KBM-7 (cell line): ENCODE data around the gene ADIPOR2.
A peak's percentile ranks its signal among the peaks of the same experiment; 100 is the strongest.

Experiments used
- DNase-seq: peaks from one replicate; pipeline ENCODE4 v3.0.0-alpha.2; 2015
- in situ Hi-C: fragments of 300-500 bp; cut with MboI; formaldehyde crosslinking; loops from 2 replicates; pipeline ENCODE4 v1.14.3; 2020; ENCODE audit warnings: low sequenced_read_pairs, low pct_unique_long_range_greater_than_20kb, mixed read lengths

The ADIPOR2 gene

DNA sequence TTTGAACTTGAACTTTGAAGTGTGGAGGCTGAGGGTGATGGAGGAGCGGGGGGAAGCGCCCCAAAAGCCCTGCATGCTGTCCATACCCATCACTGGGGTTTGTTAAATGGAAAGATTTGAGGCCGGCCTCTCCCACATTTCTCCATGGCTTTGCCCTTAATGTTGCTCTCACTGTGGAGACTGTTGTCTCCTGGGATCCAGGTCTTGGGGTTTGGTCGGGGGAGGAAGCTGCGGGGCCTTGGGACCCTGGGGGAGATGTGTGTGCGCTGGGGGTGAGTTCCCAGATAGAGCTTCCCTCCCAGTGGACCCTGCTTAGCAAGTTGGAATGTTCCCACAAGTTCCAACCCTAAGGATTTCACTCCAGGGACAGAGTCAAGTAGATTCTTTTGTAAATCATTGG is 101.5 kb downstream of the ADIPOR2 start:
- no peak for DNase-seq
- in situ Hi-C loops: no loop called here

DNA sequence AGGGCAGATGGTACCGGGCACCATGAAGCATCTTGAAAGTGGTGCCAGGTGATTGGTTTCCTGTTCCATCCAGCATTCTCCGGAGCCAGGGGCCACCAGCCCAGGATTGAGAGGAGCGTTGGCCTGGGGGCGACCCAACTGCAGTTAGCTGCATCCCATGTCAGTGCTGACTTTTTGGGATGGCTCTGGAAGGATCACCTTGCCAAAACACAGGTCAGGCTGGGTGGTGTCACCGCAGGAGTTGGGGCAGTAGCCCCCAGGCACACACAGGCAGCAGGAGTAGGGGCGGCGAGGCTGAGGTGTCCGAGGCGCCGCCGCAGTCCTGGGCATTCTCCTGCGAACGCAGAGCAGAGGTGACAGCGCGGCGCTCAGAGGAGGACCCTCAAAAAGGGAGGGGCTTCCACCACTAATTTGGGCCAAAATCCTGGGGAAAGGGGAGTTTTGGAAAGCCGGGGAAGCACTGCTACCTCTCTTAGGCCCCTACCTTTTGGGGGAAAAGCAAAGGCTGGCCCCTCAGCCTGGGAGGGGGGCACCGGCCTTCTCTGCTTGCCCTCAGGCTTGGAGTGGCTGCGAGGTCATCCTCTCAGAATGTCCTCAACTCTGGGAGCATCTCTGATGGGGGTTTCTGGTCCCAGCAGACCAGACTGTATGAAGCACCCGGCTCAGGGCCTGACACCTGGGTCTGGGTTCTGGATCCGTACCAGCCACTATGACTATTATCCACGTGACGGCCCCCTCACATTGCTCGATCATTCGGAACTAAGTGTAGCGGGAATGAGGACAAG is 102.7 kb downstream of the ADIPOR2 start:
- in situ Hi-C loops: no loop called here
- DNase-seq: no peak

DNA sequence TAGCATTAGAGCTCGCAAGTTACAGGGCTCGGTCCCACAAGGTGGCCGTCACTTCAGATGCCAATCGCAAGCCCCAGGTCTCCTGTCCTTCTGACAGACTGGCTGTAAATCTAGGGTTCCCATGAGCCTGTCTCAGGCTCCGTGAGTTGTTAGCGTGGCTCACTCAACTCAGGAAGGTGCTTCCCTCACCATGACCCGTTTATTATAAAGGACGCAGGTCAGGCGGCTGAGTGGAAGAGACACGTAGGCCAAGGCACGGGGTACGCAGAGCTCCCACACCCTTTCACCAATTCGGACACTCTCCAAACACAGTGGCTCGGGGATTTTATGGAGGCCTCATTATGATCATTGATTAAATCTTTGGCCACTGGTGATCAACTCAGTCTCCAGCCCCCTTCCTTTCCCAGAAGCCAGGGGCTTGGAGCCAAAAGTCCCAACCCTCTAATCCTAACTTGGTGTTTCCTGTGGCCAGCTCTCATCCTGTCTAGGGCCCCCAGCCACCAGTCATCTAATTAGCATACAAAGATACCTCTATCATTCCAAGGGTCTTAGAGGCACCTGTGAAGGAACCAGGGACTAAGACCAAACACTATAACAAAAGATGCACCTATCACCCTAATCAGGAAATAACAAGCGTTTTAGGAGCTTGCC is 103.7 kb downstream of the ADIPOR2 start:
- in situ Hi-C loops: no loop called here
- DNase-seq: no peak

DNA sequence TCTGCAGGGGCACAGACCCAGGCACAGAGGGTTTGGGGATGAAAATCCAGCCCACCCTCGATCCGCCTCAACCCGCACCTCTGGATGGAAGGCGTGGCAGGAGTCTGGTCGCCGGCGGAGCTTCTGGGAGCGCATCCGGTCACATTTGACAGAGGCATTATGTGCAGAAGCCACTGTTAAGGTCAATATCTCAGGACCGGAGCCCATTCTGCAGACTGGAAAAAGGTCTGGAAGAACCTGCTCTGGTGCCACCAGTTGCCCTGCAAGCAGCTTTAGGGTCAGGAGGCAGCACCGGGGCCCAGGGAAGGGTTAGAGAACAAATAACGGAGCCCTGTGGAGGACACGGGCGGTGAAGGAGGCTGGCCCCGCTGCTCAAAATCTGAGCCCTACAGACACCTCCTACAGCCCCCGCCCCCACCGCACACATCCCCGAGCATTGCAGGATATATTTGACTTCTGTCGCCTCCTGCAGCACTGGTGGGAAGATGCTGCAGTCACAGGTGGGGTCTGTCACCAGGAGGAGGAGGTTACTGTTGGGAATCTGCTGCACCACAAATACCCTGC is 104.4 kb downstream of the ADIPOR2 start:
- no peak for DNase-seq
- in situ Hi-C loops: no loop called here

DNA sequence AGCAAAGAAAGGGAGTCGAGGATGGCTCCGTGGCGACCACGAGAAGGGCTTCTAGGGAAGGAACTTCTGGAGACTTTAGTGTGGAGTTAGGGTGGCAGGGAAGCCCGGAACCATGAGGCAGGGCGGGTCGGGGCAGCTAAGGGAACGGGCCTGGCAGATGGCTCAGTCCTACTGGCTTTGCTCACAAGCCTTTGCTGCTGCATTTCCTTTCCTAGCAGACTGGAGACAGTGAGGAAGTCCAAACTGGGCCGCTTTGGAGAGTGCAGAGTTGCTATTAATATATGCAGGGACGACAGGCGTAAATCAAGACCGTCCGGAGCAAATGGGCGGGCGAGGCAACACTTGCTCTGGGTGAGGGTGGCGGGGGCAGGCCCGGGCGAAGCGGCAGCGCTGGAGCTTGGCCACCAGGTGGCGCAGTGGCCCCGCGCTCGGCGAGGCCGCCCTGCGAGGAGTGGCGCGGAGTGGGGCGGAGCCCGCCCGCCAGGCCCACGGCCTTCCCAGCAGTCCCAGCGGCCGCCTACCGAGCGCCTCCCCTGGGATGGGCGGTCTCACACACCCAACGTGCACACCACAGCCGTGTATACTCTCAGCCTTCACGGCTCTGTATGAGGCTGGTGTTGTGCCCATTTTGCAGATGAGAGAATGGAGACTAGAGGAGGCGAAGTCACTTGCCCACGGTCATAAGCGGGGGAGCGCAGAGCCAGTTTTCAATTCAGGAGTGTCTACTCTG is 105.1 kb downstream of the ADIPOR2 start:
- peak; percentile 97 for DNase-seq
- in situ Hi-C loops: no loop called here

DNA sequence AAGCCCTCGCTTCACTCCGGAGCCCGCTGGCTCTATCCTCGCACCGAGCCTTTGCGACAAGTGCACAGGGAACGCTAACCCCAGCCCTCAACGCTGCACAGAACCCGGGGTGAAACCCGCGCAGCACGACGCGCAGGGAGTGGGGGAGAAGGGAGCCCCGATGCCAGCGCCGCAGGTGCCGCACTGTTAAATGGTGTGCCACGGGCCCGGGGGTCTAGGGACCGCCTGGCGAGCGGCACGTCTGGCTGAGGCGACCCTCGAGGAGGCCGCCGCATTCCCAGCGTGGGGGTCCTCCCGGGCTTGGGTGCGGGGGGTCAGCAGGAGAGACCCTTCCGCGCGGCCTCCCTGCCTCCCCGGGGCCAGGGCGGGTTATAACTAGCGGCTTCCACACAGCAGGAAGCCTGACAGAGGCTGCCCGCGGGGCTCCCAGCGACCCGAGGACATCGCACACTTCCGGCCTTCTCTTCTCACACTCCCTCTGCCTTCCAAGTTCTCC is 105.7 kb downstream of the ADIPOR2 start:
- in situ Hi-C loops: no loop called here
- peak; percentile 81 for DNase-seq

DNA sequence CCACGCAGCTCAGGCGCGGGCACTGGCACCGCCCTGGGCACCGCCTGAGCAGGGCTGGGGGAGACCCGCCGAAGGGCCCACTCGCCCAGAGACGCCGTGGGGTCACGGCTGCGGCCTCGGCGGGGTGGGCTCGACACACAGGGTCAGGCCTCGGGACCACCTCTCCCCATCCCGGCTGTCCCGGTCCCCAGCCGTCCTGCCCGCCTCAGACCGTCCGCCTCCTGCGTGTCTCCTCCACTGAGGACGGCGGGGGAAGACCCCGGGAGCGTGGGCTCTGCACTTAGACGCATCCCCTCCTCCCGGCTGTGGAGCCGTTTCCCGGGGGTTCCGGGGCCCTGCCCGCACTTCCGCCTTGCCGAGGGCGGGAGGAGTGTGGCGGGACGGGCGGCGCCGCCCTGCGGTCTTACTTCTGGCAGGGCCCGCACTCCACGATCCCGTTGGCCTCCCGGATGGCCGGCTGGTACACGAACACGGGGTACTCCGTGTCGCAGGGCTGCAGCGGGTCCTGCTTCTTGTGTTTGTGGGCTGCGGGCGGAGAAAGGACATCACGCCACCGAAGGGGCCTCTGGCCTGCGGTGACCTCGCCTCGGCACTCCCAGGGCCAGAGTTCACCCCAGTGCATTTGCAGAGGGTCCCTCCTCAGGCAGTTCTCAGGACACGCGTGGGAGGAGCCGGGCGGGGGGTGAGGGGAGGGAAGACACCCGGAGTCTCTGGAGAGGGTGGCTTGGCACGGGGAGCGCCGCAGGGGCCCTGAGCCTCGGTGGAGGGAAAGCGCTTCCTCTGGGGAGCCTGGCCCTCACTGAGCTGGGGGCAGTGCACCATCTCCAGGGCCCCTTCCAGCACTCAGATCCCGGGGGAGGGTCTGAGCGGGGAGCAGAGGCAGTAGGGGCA is 106.4 kb downstream of the ADIPOR2 start:
- in situ Hi-C loops: no loop called here
- peak; percentile 68 for DNase-seq

DNA sequence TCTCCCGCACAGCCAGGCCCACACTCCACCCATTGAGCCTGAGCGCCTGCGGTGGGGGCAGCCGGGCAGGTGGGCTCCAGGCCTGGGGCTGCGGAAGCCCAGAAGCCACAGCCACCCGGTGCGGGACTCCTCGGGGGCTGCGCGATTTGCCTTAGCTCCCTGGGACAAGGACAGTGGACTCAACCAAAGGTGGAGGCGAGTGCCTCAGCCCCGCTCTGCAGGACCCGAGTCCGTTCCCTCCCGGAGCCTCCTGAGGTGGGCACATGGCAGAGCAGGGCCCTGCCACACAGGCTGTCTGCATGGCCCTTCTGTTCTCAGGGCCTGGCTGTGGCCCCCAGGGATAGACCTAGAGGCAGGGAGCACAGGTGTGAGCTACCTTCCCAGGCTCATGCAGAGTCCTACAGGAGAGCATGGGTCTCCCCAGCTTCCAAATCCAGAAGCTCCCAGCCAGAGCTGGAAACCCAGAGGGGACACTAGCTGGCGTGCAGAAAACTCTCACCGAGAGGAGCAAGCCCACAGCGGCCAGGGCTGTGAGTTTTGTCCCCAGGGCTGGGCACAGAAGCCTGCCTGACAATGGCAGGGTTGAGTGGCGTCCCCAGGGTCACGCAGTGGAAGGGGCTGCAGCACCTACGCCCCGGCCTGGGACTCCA is 107.2 kb downstream of the ADIPOR2 start:
- in situ Hi-C loops: no loop called here

DNA sequence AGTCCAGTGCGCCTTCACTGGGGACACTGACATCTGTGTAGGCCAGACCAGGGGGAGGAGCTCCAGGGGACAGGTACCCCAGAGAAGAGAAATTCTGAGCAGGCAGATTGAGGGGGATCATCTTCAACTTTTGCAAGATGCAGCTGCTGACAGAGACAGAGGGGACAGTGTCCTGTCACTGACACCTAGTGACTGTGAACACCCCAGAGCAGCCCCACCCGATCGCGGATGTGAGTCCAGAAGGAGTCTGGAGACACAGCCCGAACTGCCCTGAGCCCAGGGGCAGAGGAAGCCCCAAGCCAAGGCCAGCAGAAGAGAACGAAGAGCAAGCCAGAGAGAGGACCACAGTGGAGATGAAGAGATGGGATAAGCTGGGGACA is 107.8 kb downstream of the ADIPOR2 start:
- no peak for DNase-seq
- in situ Hi-C loops: no loop called here

More for the DNA sequence above, 107.2 kb downstream of the ADIPOR2 start:
- no peak for DNase-seq

DNA sequence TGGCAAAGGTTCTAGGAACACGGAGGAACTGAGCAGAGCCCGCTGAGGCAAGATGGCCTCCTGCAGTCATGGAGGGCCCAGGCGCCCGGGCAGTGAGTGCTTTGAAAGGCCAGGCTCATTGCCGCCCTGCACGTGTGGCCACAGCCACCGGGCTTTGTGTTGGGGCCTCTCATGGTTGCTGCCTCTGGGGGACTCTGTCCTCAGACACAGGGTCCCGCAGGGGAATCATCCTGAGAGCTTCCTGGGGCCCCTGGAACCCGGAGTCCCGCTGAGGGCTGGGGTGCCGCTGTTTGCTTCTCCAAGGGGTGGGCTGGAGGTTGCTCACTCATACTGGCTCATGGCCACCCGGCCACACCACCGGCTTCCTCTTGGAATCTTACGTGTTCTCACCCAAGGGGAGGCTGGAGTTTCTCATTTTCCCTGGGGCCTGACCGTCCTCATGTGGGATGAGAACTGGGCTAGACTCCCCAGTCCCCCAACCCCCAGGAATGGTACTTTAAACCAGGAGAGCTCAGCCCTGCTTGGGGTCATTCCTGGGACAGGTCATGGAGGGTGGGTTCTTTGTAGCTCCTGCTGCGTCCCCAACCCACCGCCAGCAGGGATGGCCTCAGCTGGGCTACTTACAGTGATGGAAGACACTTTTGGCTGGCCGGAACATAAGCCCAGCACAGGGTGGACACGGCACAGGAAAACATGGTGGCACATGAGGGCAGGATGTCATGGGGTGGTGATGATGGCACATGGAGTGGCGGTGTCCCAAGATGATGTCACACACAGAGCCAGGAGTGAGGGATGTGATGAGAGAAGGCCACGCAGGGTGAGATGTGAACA is 108.4 kb downstream of the ADIPOR2 start:
- no peak for DNase-seq
- in situ Hi-C loops: no loop called here

DNA sequence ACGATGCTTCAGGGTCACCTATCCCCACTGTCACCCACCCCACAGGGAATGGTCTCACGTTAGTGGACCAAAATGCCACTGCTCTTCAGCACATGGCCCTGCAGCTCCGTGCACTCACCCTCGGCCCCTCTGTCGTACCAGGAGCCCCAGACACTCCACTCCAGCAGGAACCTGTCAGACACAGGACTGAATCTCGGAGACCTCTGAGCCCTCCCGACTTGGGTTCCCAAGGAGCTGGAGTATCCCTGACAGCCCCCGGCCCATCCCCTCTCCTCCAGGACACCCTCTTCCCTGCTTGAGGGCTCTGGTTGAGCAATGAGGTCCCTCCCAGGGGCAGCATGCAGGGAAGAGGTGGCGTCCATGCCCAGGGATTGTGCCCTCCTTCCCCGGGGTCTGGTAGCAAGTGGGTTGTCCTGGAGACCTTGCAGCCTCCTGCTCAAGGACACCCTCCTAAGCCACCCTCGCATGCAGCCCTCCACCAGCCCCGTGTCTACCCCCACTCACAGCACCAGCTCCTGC is 109.1 kb downstream of the ADIPOR2 start:
- in situ Hi-C loops: loop anchor here (10.0 kb wide), 1 partner anchor 135 kb away; no protein-coding TSS in a partner anchor
- DNase-seq: no peak

DNA sequence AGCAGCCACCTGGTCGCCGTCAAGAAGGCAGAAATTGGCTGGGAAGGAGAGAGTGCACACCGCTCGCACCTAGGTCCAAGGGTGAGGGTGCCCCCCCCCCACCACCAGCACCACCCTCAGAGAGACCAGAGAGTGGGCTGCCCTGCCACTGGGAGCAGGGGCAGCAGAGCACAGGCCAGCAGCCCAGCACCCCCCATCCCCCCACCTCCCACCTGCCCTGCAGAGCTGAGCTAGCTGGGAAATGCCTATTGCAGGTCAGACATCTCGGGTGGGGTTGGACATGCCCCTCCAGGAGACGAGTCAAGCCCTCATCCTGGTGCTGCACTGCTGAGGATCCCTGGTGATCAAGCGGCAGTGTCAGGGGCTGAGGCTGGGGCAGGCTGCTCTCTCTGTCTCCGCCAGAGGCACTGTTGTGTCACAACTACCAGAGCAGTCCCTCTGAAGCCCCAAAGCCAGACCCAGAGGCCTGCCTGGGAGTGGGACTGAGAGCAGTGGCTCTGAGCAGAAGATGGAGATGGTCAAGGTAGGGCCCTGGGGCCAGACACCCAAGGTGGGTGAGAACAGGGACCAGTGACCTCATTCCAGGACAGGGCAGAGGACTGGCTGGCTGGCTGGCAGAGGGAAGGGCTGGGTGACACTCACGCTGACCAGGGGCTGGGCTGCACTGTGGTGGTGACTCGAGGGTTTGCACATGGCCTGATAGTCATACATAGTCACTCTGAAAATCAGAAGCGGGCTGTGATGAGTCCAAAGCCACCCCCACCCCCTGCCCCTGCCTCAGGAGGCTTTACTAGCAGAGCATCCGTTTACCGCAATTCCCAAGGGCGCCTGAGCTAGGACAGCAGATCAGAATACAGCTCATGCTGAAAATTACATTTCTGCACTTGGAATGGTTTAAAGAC is 109.8 kb downstream of the ADIPOR2 start:
- in situ Hi-C loops: loop anchor here (10.0 kb wide), 1 partner anchor 134 kb away; no protein-coding TSS in a partner anchor
- DNase-seq: peak; percentile 39

DNA sequence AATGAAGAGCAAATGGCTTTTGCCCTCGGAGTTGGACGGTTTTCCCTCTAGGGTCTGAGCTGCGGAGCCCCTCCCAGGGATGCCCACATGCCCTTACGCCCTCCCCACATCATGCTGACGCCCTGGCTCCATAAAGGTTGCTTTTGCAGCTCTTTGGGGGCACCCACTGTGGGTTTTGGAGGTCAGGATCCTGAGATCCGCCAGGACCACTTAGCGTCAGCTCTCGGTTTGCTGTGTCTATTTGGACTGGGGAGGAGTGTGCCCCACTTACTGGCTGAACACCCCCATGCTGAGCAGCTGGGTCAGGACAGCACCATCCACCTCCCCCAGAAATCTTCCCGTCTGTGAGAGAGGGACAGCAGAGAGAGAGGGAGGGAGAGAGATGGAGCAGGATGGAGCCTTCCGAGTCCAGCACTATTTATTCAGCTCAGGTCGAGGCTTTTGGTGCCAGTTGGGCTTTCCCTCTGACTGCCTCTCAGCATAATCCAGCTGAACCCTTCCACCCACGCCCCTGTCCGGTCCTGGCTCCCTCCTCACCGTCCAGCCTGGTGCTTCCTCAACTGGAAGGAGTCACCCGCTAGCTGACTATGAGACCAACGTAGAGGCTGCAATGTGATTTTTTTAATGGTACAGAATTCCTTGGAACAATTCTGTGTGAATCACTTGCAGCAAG is 110.6 kb downstream of the ADIPOR2 start:
- in situ Hi-C loops: loop anchor here (10.0 kb wide), 1 partner anchor 133 kb away; no protein-coding TSS in a partner anchor
- no peak for DNase-seq

DNA sequence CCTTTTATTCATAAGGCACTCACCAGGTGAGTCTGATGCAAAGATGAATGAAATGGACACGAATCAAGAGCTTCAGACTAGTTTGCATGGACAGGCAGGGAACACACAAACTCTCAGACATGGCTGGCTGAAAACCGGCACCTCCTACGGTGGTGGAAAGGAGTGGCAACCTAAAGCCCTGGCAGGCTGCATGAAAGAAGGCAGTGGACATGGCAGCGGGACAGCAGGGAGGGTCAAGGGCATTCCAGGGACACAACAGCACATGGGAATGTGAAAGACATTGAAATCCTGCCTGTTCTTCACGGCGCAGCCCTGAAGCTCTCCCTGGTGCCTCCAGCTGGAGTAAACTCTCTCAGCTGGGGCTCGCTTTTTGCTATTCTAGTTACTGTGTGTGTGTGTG is 112.9 kb downstream of the ADIPOR2 start:
- DNase-seq: no peak
- in situ Hi-C loops: loop anchor here (10.0 kb wide), 1 partner anchor 131 kb away; no protein-coding TSS in a partner anchor

DNA sequence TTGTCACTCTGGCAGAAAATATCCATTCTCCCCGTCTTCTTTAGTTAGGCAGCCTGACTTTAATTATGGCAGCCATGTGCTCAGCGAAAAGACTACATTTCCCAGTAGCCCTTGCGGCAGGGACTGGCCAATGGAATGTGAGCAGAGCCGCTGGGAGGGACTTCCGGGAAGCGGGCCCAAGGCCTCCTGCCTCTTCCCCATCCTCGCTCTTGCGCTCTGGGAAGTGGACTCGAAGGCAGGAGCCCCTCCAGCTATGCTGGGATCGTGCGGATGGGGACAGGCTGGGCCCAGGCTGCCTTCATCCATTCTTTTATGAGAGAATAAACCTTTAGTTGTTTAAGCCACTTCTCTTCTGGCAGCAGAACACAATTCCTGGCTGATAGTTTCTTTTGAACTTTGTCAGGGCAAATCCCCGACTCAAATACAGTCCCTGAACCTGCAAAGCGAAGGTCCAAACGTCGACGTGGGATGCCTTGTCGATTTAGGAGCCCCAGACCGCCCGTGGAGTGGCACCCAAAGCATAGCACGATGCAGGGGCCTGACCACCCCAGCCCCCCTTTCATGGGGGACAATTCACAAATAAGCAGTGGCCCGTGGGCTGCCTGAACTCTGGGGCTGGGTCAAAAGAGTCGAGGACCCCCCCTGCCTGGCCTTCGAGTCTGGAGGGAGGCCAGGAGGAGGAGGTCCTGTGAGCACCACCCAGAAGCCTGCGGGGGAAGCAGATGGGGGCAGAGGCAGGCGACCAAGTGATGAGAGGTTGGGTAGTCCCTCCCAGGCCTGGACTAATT is 113.9 kb downstream of the ADIPOR2 start:
- in situ Hi-C loops: loop anchor here (10.0 kb wide), 1 partner anchor 130 kb away; no protein-coding TSS in a partner anchor
- peak; percentile 89 for DNase-seq
